GM21737 (cell line): Measurements from ENCODE around the gene LAMB2.

ENCODE experiments used
- ATAC-seq: cut with Tn5 transposase; IDR thresholded peaks from one replicate; pipeline ENCODE4 v1.9.1; 2021; ENCODE audit warnings: mild to moderate bottlenecking, moderate library complexity; ENCODE audit not compliant: unreplicated experiment

Gene LAMB2

GRCh38 chr3:49122022-49122421 lies 10.8 kb downstream of the LAMB2 start:
- ATAC-seq = no peak

- ATAC-seq = no peak
These were observed 11.6 kb downstream of the LAMB2 start for GRCh38 chr3:49121132-49121736.

GRCh38 chr3:49120438-49121131 lies 12.3 kb downstream of the LAMB2 start, which contains the start of gene USP19:
Gene USP19, minus strand, starts transcription at chr3:49120823. Its CDS starts 1,678 bp downstream, at chr3:49119145.
- ATAC-seq = peak; percentile 85

- ATAC-seq = no peak
These were observed 12.8 kb downstream of the LAMB2 start for GRCh38 chr3:49120096-49120437.

- ATAC-seq = no peak
These were observed 13.4 kb downstream of the LAMB2 start for GRCh38 chr3:49119439-49119838.

- ATAC-seq = no peak
These were observed 13.8 kb downstream of the LAMB2 start for GRCh38 chr3:49119036-49119435.

- ATAC-seq = no peak
These were observed 20.6 kb downstream of the LAMB2 start for GRCh38 chr3:49112262-49112661.

GRCh38 chr3:49111347-49111746 lies 21.5 kb downstream of the LAMB2 start:
- ATAC-seq = no peak

GRCh38 chr3:49110780-49111179 lies 22.1 kb downstream of the LAMB2 start:
- no peak for ATAC-seq

- no peak for ATAC-seq
These were observed 24.5 kb downstream of the LAMB2 start for GRCh38 chr3:49108346-49108745.

- peak; percentile 83 for ATAC-seq
These were observed 28.2 kb downstream of the LAMB2 start, which contains the start of gene QARS1 for GRCh38 chr3:49104427-49105291. Gene QARS1, minus strand, starts transcription at chr3:49104757. Its CDS starts 24 bp downstream, at chr3:49104733.

- no peak for ATAC-seq
These were observed 28.8 kb downstream of the LAMB2 start for GRCh38 chr3:49104052-49104426.

- no peak for ATAC-seq
These were observed 32.7 kb downstream of the LAMB2 start for GRCh38 chr3:49100046-49100615.

- ATAC-seq = no peak
These were observed 33.8 kb downstream of the LAMB2 start for GRCh38 chr3:49098910-49099630.

- ATAC-seq = no peak
These were observed 34.4 kb downstream of the LAMB2 start for GRCh38 chr3:49098429-49098828.

- peak; percentile 73 for ATAC-seq
These were observed 38.7 kb downstream of the LAMB2 start, which contains the start of gene QRICH1 for GRCh38 chr3:49093853-49094767. Gene QRICH1, minus strand, starts transcription at chr3:49094071. Its CDS starts 17,054 bp downstream, at chr3:49077017.

- peak; percentile 29 for ATAC-seq
These were observed 39.7 kb downstream of the LAMB2 start for GRCh38 chr3:49092938-49093852.

GRCh38 chr3:49081429-49081828 lies 51.4 kb downstream of the LAMB2 start:
- no peak for ATAC-seq
